Mesothelial cell of epicardium (in vitro differentiated cells): ENCODE data around the gene RNF130. TPM values are rescaled to one million over a fixed set of nuclear protein-coding genes. Genes with fewer than 3 reads are reported as not detected.

Source experiments
- DNase-seq, 2 experiments: peaks; one replicate each; pipeline ENCODE4 v3.0.0; 2021; ENCODE audit warnings: low spot score in 2 of 2; ENCODE audit not compliant: unreplicated experiment in 2 of 2
- H3K27ac Mint-ChIP-seq: 2 replicates; pipeline ENCODE4 v1.8.0; 2021; ENCODE audit warnings: mixed read lengths
- H3K27me3 Mint-ChIP-seq: 2 replicates; pipeline ENCODE4 v1.8.0; 2021; ENCODE audit warnings: low read depth, mixed read lengths
- H3K36me3 Mint-ChIP-seq: 2 replicates; pipeline ENCODE4 v1.8.0; 2021; ENCODE audit warnings: mixed read lengths
- H3K4me1 Mint-ChIP-seq: 2 replicates; pipeline ENCODE4 v1.8.0; 2021; ENCODE audit warnings: mixed read lengths
- H3K4me3 Mint-ChIP-seq: 2 replicates; pipeline ENCODE4 v1.8.0; 2021; ENCODE audit warnings: mild to moderate bottlenecking, moderate library complexity, mixed read lengths
- H3K9me3 Mint-ChIP-seq: 2 replicates; pipeline ENCODE4 v1.8.0; 2021; ENCODE audit warnings: mixed read lengths
- CTCF ChIP-seq: fragments of 200-600 bp; sonication (generic); IDR thresholded peaks from one replicate; pipeline ENCODE4 v1.5.0; 2021; ENCODE audit warnings: antibody characterized with exemption; ENCODE audit not compliant: unreplicated experiment
- total RNA-seq: library from RNA; stranded (reverse); gene quantifications from 3 replicates; pipeline ENCODE4 v1.2.1, GENCODE V29; 2021

The RNF130 gene
- total RNA-seq, 1 donor from 2014 or later, result 44.9 TPM

DNA sequence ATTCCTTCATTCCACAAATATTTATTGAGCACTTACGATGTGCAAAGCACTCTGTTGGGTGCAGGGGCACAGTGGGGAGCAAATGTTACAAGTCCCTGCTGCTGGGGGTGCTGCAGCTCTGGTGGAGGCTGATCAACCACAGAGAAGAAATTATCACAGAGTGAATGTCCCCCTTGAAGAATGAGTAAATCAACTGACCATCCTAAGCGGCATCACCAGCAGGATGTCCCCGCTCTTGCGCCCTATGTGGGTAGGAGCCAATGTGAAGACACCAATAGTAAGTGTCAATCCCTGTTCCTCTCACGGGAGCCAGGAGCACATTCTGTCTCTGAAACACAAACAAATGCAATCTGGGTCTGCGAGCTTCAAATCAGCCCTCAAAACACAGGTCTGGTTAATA lies 116.5 kb downstream of the RNF130 start:
- H3K27me3 Mint-ChIP-seq, result no peaks in the 10 kb centered on the region
- no peak for TF ChIP-seq CTCF
- H3K9me3 Mint-ChIP-seq, result peaks cover 8% of the 10 kb centered on the region
- H3K36me3 Mint-ChIP-seq, result peaks cover 32% of the 10 kb centered on the region
- H3K4me1 Mint-ChIP-seq, result no peaks in the 10 kb centered on the region
- no peak for DNase-seq
- no peak overlapping the region for H3K27ac Mint-ChIP-seq
- no peak overlapping the region for H3K4me3 Mint-ChIP-seq

DNA sequence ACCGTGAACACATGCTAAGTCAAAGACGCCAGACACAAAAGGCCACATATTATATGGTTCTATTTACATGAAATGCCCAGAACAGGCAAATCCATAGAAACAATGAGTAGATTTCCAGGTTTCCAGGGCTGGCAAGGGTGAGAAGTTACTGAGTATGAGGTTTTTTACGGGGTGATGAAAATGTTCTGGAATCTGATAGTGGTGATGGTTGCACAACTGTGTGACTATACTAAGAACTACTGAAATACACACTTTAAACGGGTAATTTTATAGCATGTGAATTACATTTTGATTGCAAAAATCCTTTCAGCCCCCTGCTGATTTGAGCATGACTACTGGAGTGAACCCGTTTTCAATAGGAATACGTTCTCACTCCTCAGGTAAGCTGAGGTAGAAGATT lies 117.1 kb downstream of the RNF130 start:
- Mint-ChIP-seq H3K27me3 (no peaks in the 10 kb centered on the region), H3K9me3 (peaks cover 8% of the 10 kb centered on the region), H3K4me3 (no peak overlapping the region), H3K36me3 (peaks cover 34% of the 10 kb centered on the region), H3K27ac (no peak overlapping the region), H3K4me1 (peaks cover 4% of the 10 kb centered on the region)
- DNase-seq, result no peak
- TF ChIP-seq CTCF, result no peak

- TF ChIP-seq CTCF, result no peak
- no peak overlapping the region for H3K27ac Mint-ChIP-seq
- H3K4me3 Mint-ChIP-seq, result no peak overlapping the region
- peaks cover 34% of the 10 kb centered on the region for H3K36me3 Mint-ChIP-seq
- H3K4me1 Mint-ChIP-seq, result peaks cover 4% of the 10 kb centered on the region
- DNase-seq, result no peak
- peaks cover 8% of the 10 kb centered on the region for H3K9me3 Mint-ChIP-seq
- no peaks in the 10 kb centered on the region for H3K27me3 Mint-ChIP-seq
These were observed 117.6 kb downstream of the RNF130 start for GRCh38 chr5:179953987-179954386.

DNA sequence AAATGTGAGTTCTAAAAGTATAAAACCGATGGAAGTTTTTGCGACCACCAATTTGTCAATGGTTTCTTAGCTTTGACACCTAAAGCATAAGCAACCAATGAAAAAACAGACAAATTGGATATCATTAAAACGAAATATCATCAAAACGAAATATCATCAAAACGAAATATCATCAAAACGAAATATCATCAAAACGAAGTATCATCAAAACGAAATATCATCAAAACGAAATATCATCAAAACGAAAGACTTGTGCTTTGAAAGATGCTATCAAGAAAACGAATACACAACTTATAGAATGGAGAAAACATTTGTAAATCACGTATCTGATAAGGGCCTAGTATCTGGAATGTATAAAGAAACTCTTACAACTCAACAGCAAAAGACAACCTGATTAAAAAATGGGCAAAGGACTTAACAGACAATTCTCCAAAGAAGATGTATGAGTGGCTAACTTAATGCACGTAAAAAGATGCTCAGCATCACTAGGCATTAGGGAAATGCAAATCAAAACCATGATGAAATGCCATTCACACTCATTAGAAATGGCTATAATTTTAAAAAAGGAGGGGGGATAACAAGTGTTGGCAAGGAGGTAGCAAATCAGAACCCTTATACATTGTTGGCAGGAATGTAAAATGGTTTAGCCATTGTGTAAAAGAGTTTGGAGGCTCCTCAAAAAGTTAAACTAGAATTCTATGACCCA lies 134.4 kb downstream of the RNF130 start:
- no peak overlapping the region for H3K27ac Mint-ChIP-seq
- no peaks in the 10 kb centered on the region for H3K4me1 Mint-ChIP-seq
- H3K36me3 Mint-ChIP-seq, result peaks cover 19% of the 10 kb centered on the region
- no peak for TF ChIP-seq CTCF
- no peak for DNase-seq
- H3K9me3 Mint-ChIP-seq, result peaks cover 16% of the 10 kb centered on the region
- H3K27me3 Mint-ChIP-seq, result no peaks in the 10 kb centered on the region
- no peak overlapping the region for H3K4me3 Mint-ChIP-seq

DNA sequence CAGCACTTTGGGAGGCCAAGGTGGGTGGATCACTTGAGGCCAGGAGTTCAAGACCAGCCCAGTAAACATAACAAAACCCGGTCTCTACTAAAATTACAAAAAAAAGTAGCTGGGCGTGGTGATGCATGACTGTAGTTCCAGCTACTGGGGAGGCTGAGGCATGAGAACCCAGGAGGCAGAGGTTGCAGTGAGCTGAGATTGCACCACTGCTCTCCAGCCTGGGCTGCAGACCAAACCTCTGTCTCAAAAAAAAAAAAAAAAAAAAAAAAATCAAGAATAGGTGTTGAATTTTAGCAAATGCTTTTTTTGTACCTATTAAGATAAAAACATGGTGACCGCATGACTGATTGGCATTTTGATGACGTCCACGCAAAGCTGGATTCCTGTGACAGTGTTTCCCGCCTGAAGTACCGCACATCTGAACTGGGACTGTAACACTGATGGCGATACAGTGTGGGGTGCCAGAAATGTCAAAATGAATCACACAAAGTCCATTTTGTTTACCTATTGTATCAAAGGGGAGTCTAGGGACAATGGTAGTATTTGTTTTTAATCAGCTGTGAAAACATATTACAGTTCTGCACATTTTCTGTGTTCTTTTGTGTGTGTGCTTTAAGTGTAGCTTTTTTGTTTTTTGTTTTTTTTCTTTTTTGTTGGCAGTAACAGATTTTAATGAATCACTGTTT lies 140.6 kb downstream of the RNF130 start:
- no peak overlapping the region for H3K27ac Mint-ChIP-seq
- H3K4me3 Mint-ChIP-seq, result no peak overlapping the region
- no peak for TF ChIP-seq CTCF
- H3K4me1 Mint-ChIP-seq, result no peaks in the 10 kb centered on the region
- no peak for DNase-seq
- H3K9me3 Mint-ChIP-seq, result no peaks in the 10 kb centered on the region
- H3K36me3 Mint-ChIP-seq, result peaks cover 8% of the 10 kb centered on the region
- no peaks in the 10 kb centered on the region for H3K27me3 Mint-ChIP-seq
